ENCODE results near the gene CHRNA4.

DNA sequence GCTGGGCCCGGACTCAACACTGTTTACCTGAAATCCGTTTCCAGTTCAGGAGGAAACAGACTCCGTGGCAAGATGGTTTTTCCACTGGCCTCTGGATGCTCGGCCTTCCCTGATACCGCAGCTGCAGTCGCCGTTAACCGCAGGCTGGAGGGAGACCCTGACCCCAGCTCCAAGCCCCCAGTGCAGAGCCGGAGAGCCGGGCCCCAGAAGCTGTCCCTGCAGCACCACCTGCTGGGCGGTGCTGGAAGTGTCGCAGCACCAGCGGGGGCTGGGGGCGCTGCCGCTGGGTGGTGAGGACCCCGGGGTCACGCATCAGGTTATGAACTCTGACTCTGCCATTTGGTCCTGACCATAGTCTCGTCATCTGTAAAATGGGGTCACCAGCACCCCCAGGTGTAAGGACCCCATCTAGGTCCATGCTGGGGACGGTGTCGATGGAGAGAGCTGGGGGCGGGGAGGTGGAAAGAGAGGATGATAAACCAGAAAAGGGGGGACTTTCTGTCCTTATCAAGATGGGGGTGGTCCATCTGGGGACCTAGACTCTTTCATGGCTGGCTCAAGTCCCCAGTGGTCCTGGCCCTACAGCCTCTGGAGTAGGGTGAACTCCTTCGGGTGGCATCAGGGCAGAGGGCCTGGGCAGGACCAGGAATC lies 20.8 kb upstream of the CHRNA4 start:
- TF ChIP-seq, protein P1, sequence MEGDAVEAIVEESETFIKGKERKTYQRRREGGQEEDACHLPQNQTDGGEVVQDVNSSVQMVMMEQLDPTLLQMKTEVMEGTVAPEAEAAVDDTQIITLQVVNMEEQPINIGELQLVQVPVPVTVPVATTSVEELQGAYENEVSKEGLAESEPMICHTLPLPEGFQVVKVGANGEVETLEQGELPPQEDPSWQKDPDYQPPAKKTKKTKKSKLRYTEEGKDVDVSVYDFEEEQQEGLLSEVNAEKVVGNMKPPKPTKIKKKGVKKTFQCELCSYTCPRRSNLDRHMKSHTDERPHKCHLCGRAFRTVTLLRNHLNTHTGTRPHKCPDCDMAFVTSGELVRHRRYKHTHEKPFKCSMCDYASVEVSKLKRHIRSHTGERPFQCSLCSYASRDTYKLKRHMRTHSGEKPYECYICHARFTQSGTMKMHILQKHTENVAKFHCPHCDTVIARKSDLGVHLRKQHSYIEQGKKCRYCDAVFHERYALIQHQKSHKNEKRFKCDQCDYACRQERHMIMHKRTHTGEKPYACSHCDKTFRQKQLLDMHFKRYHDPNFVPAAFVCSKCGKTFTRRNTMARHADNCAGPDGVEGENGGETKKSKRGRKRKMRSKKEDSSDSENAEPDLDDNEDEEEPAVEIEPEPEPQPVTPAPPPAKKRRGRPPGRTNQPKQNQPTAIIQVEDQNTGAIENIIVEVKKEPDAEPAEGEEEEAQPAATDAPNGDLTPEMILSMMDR (IDR thresholded peaks at IDR 0.05), result peak in 5 of 6 experiments; percentile 62 to 77 (median 70)
- TF ChIP-seq POLR2A (IDR thresholded peaks at IDR 0.05), result no peak
